ENCODE measurements around the gene REXO5.

- TF ChIP-seq CTCF (IDR thresholded peaks at IDR 0.05) (no peak), POLR2A (IDR thresholded peaks at IDR 0.05) (no peak)
Observed at GRCh38 chr16:20853981-20854620, 47.8 kb downstream of the REXO5 start.
